Activated B cell treated with CpG ODN at 0.5 μM for 24 hours (primary cell): ENCODE data around the gene DCTN1. TPM values are rescaled to one million over a fixed set of nuclear protein-coding genes. Genes with fewer than 3 reads are reported as not detected.

Experiments
- ATAC-seq: fragments of 200-7000 bp; cut with Tn5 transposase; one replicate; pipeline ENCODE4 v1.10.0; 2021; ENCODE audit warnings: low read depth, mild to moderate bottlenecking, moderate library complexity
- CTCF ChIA-PET: fragments of 350-600 bp; sonication (Branson Sonifier 250); formaldehyde crosslinking; loops from one replicate; lab custom pipeline; 2021; ENCODE audit warnings: antibody characterized with exemption; lab: Charles Lee
- POLR2A ChIA-PET: fragments of 350-600 bp; sonication (Branson Sonifier 250); formaldehyde crosslinking; loops from one replicate; lab custom pipeline; 2021; ENCODE audit warnings: antibody characterized with exemption; lab: Charles Lee
- DNase-seq: peaks from one replicate; pipeline ENCODE4 v3.0.0; 2022
- H3K27ac Mint-ChIP-seq: one replicate; pipeline ENCODE4 v1.8.0; 2020; ENCODE audit warnings: mixed read lengths
- H3K27me3 Mint-ChIP-seq: one replicate; pipeline ENCODE4 v1.8.0; 2021; ENCODE audit warnings: mixed read lengths
- H3K36me3 Mint-ChIP-seq: one replicate; pipeline ENCODE4 v1.8.0; 2021; ENCODE audit warnings: low read depth, mixed read lengths
- H3K4me1 Mint-ChIP-seq: one replicate; pipeline ENCODE4 v1.8.0; 2021; ENCODE audit warnings: mixed read lengths
- H3K4me3 Mint-ChIP-seq: one replicate; pipeline ENCODE4 v1.8.0; 2020; ENCODE audit warnings: mild to moderate bottlenecking, mixed read lengths
- H3K9me3 Mint-ChIP-seq: one replicate; pipeline ENCODE4 v1.8.0; 2020; ENCODE audit warnings: mixed read lengths
- intact Hi-C: fragments of 100-400 bp; cut with micrococcal nuclease; formaldehyde crosslinking; loops from one replicate; pipeline ENCODE4 v1.15.1; 2024
- total RNA-seq: library from RNA; stranded (reverse); gene quantifications from 2 replicates; pipeline ENCODE4 v1.2.3, GENCODE V29; 2022
- TF ChIP-seq, protein P1 (sequence below): fragments of 200-600 bp; IDR thresholded peaks from one replicate; pipeline ENCODE4 v1.8.0; 2022; ENCODE audit warnings: antibody characterized with exemption, mild to moderate bottlenecking

DCTN1 gene
- total RNA-seq, 1 donor from 2014 or later, result 137 TPM

DNA sequence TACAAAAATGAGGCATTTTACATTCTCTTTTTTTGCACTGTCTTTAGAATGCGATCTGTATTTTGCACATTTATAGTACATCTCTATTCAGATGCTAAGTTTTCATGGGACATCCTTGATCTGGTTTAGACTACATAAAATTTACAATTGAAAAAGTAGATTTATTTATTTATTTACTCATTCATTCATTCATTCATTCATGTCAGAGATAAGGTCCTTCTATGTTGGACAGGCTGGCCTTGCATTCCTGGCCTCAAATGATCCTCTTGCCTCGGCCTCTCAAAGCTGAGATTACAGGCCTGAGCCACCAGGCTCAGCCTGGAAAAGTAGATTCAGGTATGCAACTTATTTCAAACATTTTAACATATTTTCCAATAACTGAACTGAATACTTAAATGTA is 16.0 kb upstream of the DCTN1 start:
- no peak for ATAC-seq
- H3K4me3 Mint-ChIP-seq, result no peak overlapping the region

DNA sequence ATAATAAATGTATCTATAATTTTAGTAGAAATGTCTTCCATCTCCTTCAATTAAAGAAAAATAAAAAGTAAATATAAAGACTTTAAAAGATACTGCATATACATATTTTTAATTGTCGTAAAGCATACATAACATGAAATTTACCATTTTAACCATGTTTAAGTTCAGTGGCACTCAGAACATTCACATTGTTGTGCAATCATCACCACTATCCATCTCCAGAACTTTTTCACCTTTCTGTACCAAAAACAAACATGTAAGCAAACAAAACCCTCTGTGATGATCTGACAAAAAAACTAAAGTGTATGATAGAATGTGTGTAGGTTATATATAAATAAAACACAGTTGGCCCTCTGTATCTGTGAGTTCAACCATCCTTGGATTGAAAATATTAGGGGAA is 13.4 kb upstream of the DCTN1 start:
- no peak overlapping the region for H3K27ac Mint-ChIP-seq
- H3K9me3 Mint-ChIP-seq, result no peaks in the 10 kb centered on the region
- intact Hi-C loops, result loop anchor here (2.0 kb wide), 1 partner anchor 193 kb away; no protein-coding TSS in a partner anchor
- no peak for ATAC-seq
- H3K4me1 Mint-ChIP-seq, result peaks cover 6% of the 10 kb centered on the region
- ChIA-PET CTCF (interaction anchor here (4.0 kb wide), 1 partner anchor 21 kb away, joined by 14 read pairs; no protein-coding TSS in a partner anchor), POLR2A (no interaction called here)
- peaks cover 4% of the 10 kb centered on the region for H3K27me3 Mint-ChIP-seq
- H3K36me3 Mint-ChIP-seq, result peaks cover 7% of the 10 kb centered on the region
- TF ChIP-seq, protein P1, sequence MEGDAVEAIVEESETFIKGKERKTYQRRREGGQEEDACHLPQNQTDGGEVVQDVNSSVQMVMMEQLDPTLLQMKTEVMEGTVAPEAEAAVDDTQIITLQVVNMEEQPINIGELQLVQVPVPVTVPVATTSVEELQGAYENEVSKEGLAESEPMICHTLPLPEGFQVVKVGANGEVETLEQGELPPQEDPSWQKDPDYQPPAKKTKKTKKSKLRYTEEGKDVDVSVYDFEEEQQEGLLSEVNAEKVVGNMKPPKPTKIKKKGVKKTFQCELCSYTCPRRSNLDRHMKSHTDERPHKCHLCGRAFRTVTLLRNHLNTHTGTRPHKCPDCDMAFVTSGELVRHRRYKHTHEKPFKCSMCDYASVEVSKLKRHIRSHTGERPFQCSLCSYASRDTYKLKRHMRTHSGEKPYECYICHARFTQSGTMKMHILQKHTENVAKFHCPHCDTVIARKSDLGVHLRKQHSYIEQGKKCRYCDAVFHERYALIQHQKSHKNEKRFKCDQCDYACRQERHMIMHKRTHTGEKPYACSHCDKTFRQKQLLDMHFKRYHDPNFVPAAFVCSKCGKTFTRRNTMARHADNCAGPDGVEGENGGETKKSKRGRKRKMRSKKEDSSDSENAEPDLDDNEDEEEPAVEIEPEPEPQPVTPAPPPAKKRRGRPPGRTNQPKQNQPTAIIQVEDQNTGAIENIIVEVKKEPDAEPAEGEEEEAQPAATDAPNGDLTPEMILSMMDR, result no peak
- no peak overlapping the region for H3K4me3 Mint-ChIP-seq
- no peak for DNase-seq

More for the DNA sequence above, 16.0 kb upstream of the DCTN1 start:
- ChIA-PET CTCF (no interaction called here), POLR2A (no interaction called here)
- Mint-ChIP-seq H3K9me3 (no peaks in the 10 kb centered on the region), H3K36me3 (peaks cover 5% of the 10 kb centered on the region), H3K4me1 (peaks cover 6% of the 10 kb centered on the region), H3K27ac (no peak overlapping the region), H3K27me3 (peaks cover 4% of the 10 kb centered on the region)
- intact Hi-C loops, result no loop called here
- no peak for DNase-seq
- TF ChIP-seq, protein P1, result no peak

DNA sequence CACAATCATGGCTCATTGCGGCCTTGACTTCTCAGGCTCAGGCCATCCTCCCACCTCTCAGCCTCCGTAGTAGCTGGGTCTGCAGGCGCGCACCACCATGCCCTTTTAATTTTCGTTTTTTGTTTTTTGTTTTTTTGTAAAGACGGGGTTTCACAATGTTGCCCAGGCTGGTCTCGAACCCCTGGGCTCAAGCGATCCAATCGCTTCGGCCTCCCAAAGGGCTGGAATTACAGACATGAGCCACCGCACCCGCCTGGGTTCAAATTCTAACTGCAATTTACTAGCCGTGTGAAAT is 12.3 kb upstream of the DCTN1 start:
- intact Hi-C loops, result loop anchor here (1.0 to 2.0 kb wide), 6 partner anchors 29 to 194 kb away; partner anchors contain the start of genes AUP1, C2orf81, HTRA2 and TTC31
- peaks cover 7% of the 10 kb centered on the region for H3K36me3 Mint-ChIP-seq
- no peaks in the 10 kb centered on the region for H3K9me3 Mint-ChIP-seq
- no peak for DNase-seq
- peaks cover 4% of the 10 kb centered on the region for H3K27me3 Mint-ChIP-seq
- H3K4me3 Mint-ChIP-seq, result peak overlapping the region; percentile 96
- ChIA-PET CTCF (interaction anchor here (1.0 to 4.0 kb wide), 9 partner anchors 9 to 568 kb away, joined by 3 to 14 read pairs (median 5); partner anchors contain the start of genes CCDC142, DCTN1, MRPL53 and TTC31), POLR2A (interaction anchor here (0.5 to 1.9 kb wide), 15 partner anchors 22 to 272 kb away, joined by 3 to 18 read pairs (median 5); partner anchors contain the start of genes AUP1, C2orf81, HTRA2 and INO80B)
- ATAC-seq, result no peak
- TF ChIP-seq, protein P1, result no peak
- H3K27ac Mint-ChIP-seq, result no peak overlapping the region
- peaks cover 6% of the 10 kb centered on the region for H3K4me1 Mint-ChIP-seq

DNA sequence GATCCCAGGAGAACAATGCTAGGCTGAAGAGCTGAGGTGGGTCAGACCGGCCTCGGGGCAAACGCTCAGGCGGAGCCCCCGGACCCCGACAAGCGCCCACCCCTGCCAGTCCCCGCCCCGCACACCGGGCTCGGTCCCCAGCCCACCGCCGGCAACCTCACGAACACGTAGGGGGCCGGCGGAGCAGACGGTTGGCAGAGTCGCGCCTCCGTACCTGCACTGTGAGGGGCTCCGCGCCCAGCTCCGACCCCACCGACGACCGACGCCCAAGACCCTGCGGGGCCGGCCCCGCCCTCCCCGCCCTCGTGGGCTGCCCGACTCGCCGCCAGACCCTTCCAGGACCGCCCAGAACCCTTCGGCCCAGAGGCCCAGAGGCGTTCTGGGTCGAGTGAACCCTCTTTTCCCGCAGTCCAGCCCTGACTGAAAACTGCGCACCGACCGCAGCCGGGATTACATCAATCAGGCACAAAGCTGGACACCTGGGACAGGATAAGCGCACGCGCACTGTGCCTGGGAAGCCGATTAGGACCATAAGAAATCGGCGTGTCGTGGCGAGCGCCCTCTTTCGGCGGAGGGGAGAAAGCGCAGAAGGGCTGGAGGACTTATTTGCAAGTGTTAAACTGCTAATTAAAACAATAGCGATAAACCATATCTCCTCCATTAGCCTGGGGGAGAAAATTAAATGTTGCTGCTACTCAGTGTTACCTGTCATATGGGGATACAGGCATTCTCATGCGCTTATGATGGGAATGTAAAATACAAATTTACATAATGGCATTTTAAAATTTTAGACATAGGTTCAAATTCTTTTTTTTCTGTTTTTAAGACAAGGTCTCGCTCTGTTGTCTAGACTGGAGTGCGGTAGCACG is 11.7 kb upstream of the DCTN1 start:
- peaks cover 4% of the 10 kb centered on the region for H3K27me3 Mint-ChIP-seq
- H3K4me3 Mint-ChIP-seq, result peak overlapping the region; percentile 96
- H3K27ac Mint-ChIP-seq, result peak overlapping the region; percentile 99
- H3K9me3 Mint-ChIP-seq, result no peaks in the 10 kb centered on the region
- CTCF ChIA-PET, result interaction anchor here (0.7 to 4.0 kb wide), 18 partner anchors 9 to 567 kb away, joined by 3 to 14 read pairs (median 4); partner anchors contain the start of genes CCDC142, DCTN1, MRPL53 and TTC31
- peaks cover 7% of the 10 kb centered on the region for H3K36me3 Mint-ChIP-seq
- DNase-seq (peak; percentile 94), ATAC-seq (peak; percentile 89)
- intact Hi-C loops, result loop anchor here (1.0 to 2.0 kb wide), 8 partner anchors 29 to 655 kb away; partner anchors contain the start of genes AUP1, C2orf81, HTRA2 and TPRKB
- TF ChIP-seq, protein P1, result peak; percentile 93
- peaks cover 6% of the 10 kb centered on the region for H3K4me1 Mint-ChIP-seq
- POLR2A ChIA-PET, result interaction anchor here (0.5 to 1.9 kb wide), 21 partner anchors 12 to 441 kb away, joined by 3 to 18 read pairs (median 4); partner anchors contain the start of genes AUP1, C2orf81, HTRA2 and INO80B
